Measurements from ENCODE around the gene ITPKB.
"Not testable (repeated sequence)": the region's sequence is repeated elsewhere in the genome, so short reads cannot be mapped to it uniquely, and the experiment has no call there.

The ITPKB gene

GRCh38 chr1:226735576-226735975, 3.5 kb downstream of the ITPKB start:
- DNase-seq (ENCODE audit: low read depth, low spot score): no peak
- H3K4me3 ChIP-seq (ENCODE audit: low read length): no peak overlapping the region

GRCh38 chr1:226734611-226735153, 4.4 kb downstream of the ITPKB start:
- no peak overlapping the region for H3K4me3 ChIP-seq (ENCODE audit: low read length)
- DNase-seq (ENCODE audit: low read depth, low spot score): no peak

- no peak for DNase-seq (ENCODE audit: low read depth, low spot score)
- H3K4me3 ChIP-seq (ENCODE audit: low read length): no peak overlapping the region
These were observed 5.2 kb downstream of the ITPKB start for GRCh38 chr1:226733876-226734275.

GRCh38 chr1:226733304-226733703, 5.8 kb downstream of the ITPKB start:
- DNase-seq (ENCODE audit: low read depth, low spot score): no peak
- no peak overlapping the region for H3K4me3 ChIP-seq (ENCODE audit: low read length)

GRCh38 chr1:226732856-226733291, 6.2 kb downstream of the ITPKB start:
- no peak overlapping the region for H3K4me3 ChIP-seq (ENCODE audit: low read length)

GRCh38 chr1:226731257-226731893, 7.7 kb downstream of the ITPKB start:
- DNase-seq (ENCODE audit: low read depth, low spot score): no peak
- H3K4me3 ChIP-seq (ENCODE audit: low read length): no peak overlapping the region

More at GRCh38 chr1:226732856-226733291, 6.2 kb downstream of the ITPKB start:
- no peak for DNase-seq (ENCODE audit: low read depth, low spot score)

- DNase-seq (ENCODE audit: low read depth, low spot score): no peak
- H3K4me3 ChIP-seq (ENCODE audit: low read length): no peak overlapping the region
These were observed 8.2 kb downstream of the ITPKB start for GRCh38 chr1:226730836-226731235.

GRCh38 chr1:226730071-226730470, 9.0 kb downstream of the ITPKB start:
- H3K4me3 ChIP-seq (ENCODE audit: low read length): no peak overlapping the region
- DNase-seq (ENCODE audit: low read depth, low spot score): no peak

GRCh38 chr1:226728448-226728847, 10.6 kb downstream of the ITPKB start:
- no peak for DNase-seq (ENCODE audit: low read depth, low spot score)
- no peak overlapping the region for H3K4me3 ChIP-seq (ENCODE audit: low read length)

- DNase-seq (ENCODE audit: low read depth, low spot score): no peak
- no peak overlapping the region for H3K4me3 ChIP-seq (ENCODE audit: low read length)
These were observed 13.2 kb downstream of the ITPKB start for GRCh38 chr1:226725897-226726267.

GRCh38 chr1:226723657-226724532, 15.2 kb downstream of the ITPKB start:
- no peak for DNase-seq (ENCODE audit: low read depth, low spot score)
- no peak overlapping the region for H3K4me3 ChIP-seq (ENCODE audit: low read length)

- no peak for DNase-seq (ENCODE audit: low read depth, low spot score)
- no peak overlapping the region for H3K4me3 ChIP-seq (ENCODE audit: low read length)
These were observed 16.0 kb downstream of the ITPKB start for GRCh38 chr1:226722901-226723656.

GRCh38 chr1:226722240-226722900, 16.7 kb downstream of the ITPKB start:
- H3K4me3 ChIP-seq (ENCODE audit: low read length): no peak overlapping the region
- DNase-seq (ENCODE audit: low read depth, low spot score): no peak

GRCh38 chr1:226720574-226720973, 18.5 kb downstream of the ITPKB start:
- DNase-seq (ENCODE audit: low read depth, low spot score); H3K4me3 ChIP-seq (ENCODE audit: low read length): not testable (repeated sequence)

GRCh38 chr1:226719596-226720387, 19.3 kb downstream of the ITPKB start:
- DNase-seq (ENCODE audit: low read depth, low spot score): no peak
- no peak overlapping the region for H3K4me3 ChIP-seq (ENCODE audit: low read length)

GRCh38 chr1:226717256-226717909, 21.7 kb downstream of the ITPKB start:
- H3K4me3 ChIP-seq (ENCODE audit: low read length): no peak overlapping the region
- DNase-seq (ENCODE audit: low read depth, low spot score): no peak

- DNase-seq (ENCODE audit: low read depth, low spot score): no peak
- H3K4me3 ChIP-seq (ENCODE audit: low read length): no peak overlapping the region
These were observed 22.5 kb downstream of the ITPKB start for GRCh38 chr1:226716577-226716976.

GRCh38 chr1:226714148-226714547, 24.9 kb downstream of the ITPKB start:
- no peak overlapping the region for H3K4me3 ChIP-seq (ENCODE audit: low read length)
- no peak for DNase-seq (ENCODE audit: low read depth, low spot score)

All from Jurkat, Clone E6-1 (cell line).